Measurements from ENCODE around the gene TGM5.

DNA sequence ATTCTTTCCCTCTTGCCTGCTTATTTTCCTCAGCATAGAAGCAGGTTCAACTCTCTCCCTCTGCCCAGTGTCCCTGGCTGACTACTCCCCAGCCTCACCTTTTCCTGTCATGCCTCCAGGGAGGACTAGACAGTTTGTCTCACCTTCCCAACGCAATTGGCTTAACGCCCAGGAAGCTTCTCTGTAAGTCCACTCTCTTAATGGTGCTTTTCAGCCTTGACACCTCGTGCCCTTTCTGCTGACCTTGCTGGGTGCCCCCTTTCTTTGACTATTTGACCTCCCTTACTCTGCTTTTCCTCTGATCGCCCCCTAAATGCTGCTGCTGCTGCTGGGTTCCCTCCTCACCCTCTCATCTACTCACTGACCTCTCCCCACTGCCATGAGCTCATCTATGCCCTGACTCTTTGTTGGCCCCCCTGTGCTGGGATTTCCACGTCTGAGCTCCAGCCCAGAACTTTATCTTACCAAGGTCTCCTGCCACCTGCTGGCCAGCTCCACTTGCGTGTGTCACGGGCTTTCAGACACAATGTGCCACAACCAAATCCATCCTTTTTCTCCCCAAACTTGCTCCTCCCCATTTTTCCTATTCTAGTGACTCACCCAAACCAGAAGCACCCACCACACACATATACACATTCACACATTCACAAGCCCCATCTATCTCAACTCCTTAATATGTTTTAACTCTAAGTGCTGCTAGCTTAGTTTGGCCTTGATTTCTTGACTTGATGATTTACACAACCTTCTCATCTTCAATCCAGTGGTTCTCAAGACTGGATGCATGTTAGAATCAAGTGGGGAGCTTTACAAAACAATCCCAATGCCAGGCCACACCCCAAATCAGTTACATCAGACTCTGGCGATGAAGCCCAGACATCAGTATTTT, 62.5 kb downstream of the TGM5 start:
- TF ChIP-seq NR2C2 (CRISPR knock-in tag; IDR thresholded peaks at IDR 0.05): no peak
- TF ChIP-seq, protein P1, sequence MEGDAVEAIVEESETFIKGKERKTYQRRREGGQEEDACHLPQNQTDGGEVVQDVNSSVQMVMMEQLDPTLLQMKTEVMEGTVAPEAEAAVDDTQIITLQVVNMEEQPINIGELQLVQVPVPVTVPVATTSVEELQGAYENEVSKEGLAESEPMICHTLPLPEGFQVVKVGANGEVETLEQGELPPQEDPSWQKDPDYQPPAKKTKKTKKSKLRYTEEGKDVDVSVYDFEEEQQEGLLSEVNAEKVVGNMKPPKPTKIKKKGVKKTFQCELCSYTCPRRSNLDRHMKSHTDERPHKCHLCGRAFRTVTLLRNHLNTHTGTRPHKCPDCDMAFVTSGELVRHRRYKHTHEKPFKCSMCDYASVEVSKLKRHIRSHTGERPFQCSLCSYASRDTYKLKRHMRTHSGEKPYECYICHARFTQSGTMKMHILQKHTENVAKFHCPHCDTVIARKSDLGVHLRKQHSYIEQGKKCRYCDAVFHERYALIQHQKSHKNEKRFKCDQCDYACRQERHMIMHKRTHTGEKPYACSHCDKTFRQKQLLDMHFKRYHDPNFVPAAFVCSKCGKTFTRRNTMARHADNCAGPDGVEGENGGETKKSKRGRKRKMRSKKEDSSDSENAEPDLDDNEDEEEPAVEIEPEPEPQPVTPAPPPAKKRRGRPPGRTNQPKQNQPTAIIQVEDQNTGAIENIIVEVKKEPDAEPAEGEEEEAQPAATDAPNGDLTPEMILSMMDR (IDR thresholded peaks at IDR 0.05): peak; percentile 47; the same call in 1 of the 2 replicates
- TF ChIP-seq IRF2 (CRISPR knock-in tag; IDR thresholded peaks at IDR 0.05; ENCODE audit: borderline replicate concordance, low read depth): no peak
- no peak for TF ChIP-seq MYBL2 (CRISPR knock-in tag; IDR thresholded peaks at IDR 0.05)
- TF ChIP-seq TCF7 (CRISPR knock-in tag; IDR thresholded peaks at IDR 0.05; ENCODE audit: low read depth): no peak
- TF ChIP-seq ZNF138 (CRISPR knock-in tag; conservative IDR thresholded peaks at IDR 0.05): no peak
- no peak for TF ChIP-seq RELA (CRISPR knock-in tag; IDR thresholded peaks at IDR 0.05; ENCODE audit: borderline replicate concordance)
- no peak for TF ChIP-seq SMAD3 (CRISPR knock-in tag; IDR thresholded peaks at IDR 0.05; ENCODE audit: borderline replicate concordance)

Data from WTC11 (cell line).